HT1080 (cell line): ENCODE data around the gene TRAF3IP3. TPM values are rescaled to one million over a fixed set of nuclear protein-coding genes. Genes with fewer than 3 reads are reported as not detected.

ENCODE experiments used
- DNase-seq: peaks from one replicate; pipeline ENCODE4 v3.0.0-alpha.2; 2015; ENCODE audit warnings: low read depth
- polyA plus RNA-seq, 2 experiments: library from polyadenylated mRNA; depleted of rRNA; stranded (reverse); fragments of >200 nt; gene quantifications; 2 replicates each; pipeline ENCODE4 v1.2.3, GENCODE V29; 2015
- total RNA-seq: library from RNA; depleted of rRNA; stranded (reverse); fragments of >200 nt; shearing (Covaris generic); gene quantifications from 2 replicates; pipeline ENCODE4 v1.2.3, GENCODE V29; 2014; rRNA removed

The TRAF3IP3 gene
- total RNA-seq = not detected in 2 replicates
- 0.20 and 0.44 TPM in 2 replicates for polyA plus RNA-seq (2015; cell fraction: cytosol; rRNA removed)
- polyA plus RNA-seq (2015; cell fraction: nucleus; rRNA removed) = 0.20 and 0.59 TPM in 2 replicates

- no peak for DNase-seq
These were observed at the start of gene TRAF3IP3 for GRCh38 chr1:209755926-209756614. Gene TRAF3IP3, plus strand, starts transcription at chr1:209756053. Its CDS starts 3,987 bp downstream, at chr1:209760040.

- no peak for DNase-seq
These were observed 49.2 kb upstream of the TRAF3IP3 start for GRCh38 chr1:209706622-209707021.

GRCh38 chr1:209707308-209707707 is 48.5 kb upstream of the TRAF3IP3 start:
- DNase-seq = no peak

- DNase-seq = no peak
These were observed 47.6 kb upstream of the TRAF3IP3 start for GRCh38 chr1:209708297-209708696.

- DNase-seq = no peak
These were observed 45.8 kb upstream of the TRAF3IP3 start for GRCh38 chr1:209710093-209710492.

GRCh38 chr1:209710847-209711246 is 45.0 kb upstream of the TRAF3IP3 start:
- no peak for DNase-seq

- DNase-seq = no peak
These were observed 41.5 kb upstream of the TRAF3IP3 start for GRCh38 chr1:209714338-209714737.

- no peak for DNase-seq
These were observed 40.5 kb upstream of the TRAF3IP3 start for GRCh38 chr1:209715314-209715713.

GRCh38 chr1:209717818-209718217 is 38.0 kb upstream of the TRAF3IP3 start:
- no peak for DNase-seq

- DNase-seq = no peak
These were observed 35.5 kb upstream of the TRAF3IP3 start for GRCh38 chr1:209720326-209720725.

GRCh38 chr1:209720826-209721225 is 35.0 kb upstream of the TRAF3IP3 start:
- DNase-seq = no peak

- DNase-seq = no peak
These were observed 34.5 kb upstream of the TRAF3IP3 start for GRCh38 chr1:209721323-209721722.

- no peak for DNase-seq
These were observed 32.6 kb upstream of the TRAF3IP3 start for GRCh38 chr1:209723265-209723664.

GRCh38 chr1:209723756-209724693 is 31.8 kb upstream of the TRAF3IP3 start:
- DNase-seq = no peak

- DNase-seq = no peak
These were observed 28.6 kb upstream of the TRAF3IP3 start for GRCh38 chr1:209727286-209727685.

- DNase-seq = no peak
These were observed 28.1 kb upstream of the TRAF3IP3 start for GRCh38 chr1:209727785-209728184.

- no peak for DNase-seq
These were observed 27.4 kb upstream of the TRAF3IP3 start for GRCh38 chr1:209728466-209728865.

- no peak for DNase-seq
These were observed 26.4 kb upstream of the TRAF3IP3 start for GRCh38 chr1:209729436-209729835.

- no peak for DNase-seq
These were observed 23.1 kb upstream of the TRAF3IP3 start for GRCh38 chr1:209732725-209733124.

- peak; percentile 21 for DNase-seq
These were observed 22.3 kb upstream of the TRAF3IP3 start for GRCh38 chr1:209733409-209734192.

- no peak for DNase-seq
These were observed 19.2 kb upstream of the TRAF3IP3 start for GRCh38 chr1:209736490-209737117.
